ENCODE measurements around the gene RALA. TPM values are rescaled to one million over a fixed set of nuclear protein-coding genes. Genes with fewer than 3 reads are reported as not detected.

Gene RALA
- total RNA-seq, 1 experiment from 2014 or later, result 41.7 TPM

GRCh38 chr7:39670934-39671333, 47.6 kb downstream of the RALA start:
- Mint-ChIP-seq H3K9me3 (ENCODE audit: unreplicated experiment) (no peaks in the 10 kb centered on the region), H3K36me3 (ENCODE audit: insufficient read depth, unreplicated experiment) (peaks cover 13% of the 10 kb centered on the region), H3K27me3 (ENCODE audit: insufficient read depth, unreplicated experiment) (no peaks in the 10 kb centered on the region), H3K4me1 (ENCODE audit: low read depth, unreplicated experiment) (no peaks in the 10 kb centered on the region), H3K27ac (ENCODE audit: unreplicated experiment) (no peak overlapping the region), H3K4me3 (ENCODE audit: unreplicated experiment) (no peak overlapping the region)
- ChIA-PET POLR2A (no interaction called here), CTCF (no interaction called here)
- H3K27me3 ChIP-seq (replicated peaks; ENCODE audit: control insufficient read depth, insufficient read depth, low read length), result no peaks in the 10 kb centered on the region
- H3K9me3 ChIP-seq, result no peaks in the 10 kb centered on the region; the same call in 1 of the 2 replicates
- H3K4me3 ChIP-seq (ENCODE audit: low read depth, low read length), result no peak overlapping the region
- intact Hi-C loops (cut with micrococcal nuclease; ENCODE audit: unreplicated experiment), result no loop called here
- H3K36me3 ChIP-seq (ENCODE audit: control insufficient read depth, insufficient read depth, low read length), result no peaks in the 10 kb centered on the region
- no peaks in the 10 kb centered on the region for H3K4me1 ChIP-seq
- TF ChIP-seq CTCF (IDR thresholded peaks at IDR 0.05; ENCODE audit: insufficient read depth in 1 of 2, low read depth in 1 of 2, low read length in 1 of 2, severe bottlenecking in 1 of 2, unreplicated experiment in 1 of 2), result no peak
- BruUV-seq (replicated peaks), result no TSS peak
- DNase-seq, result no peak

GRCh38 chr7:39672176-39672575, 48.8 kb downstream of the RALA start:
- DNase-seq, result no peak
- BruUV-seq (replicated peaks), result no TSS peak
- no peaks in the 10 kb centered on the region for H3K36me3 ChIP-seq (ENCODE audit: control insufficient read depth, insufficient read depth, low read length)
- peaks cover 3% of the 10 kb centered on the region; the same call in 1 of the 2 replicates for H3K9me3 ChIP-seq
- peaks cover 21% of the 10 kb centered on the region for H3K36me3 Mint-ChIP-seq (ENCODE audit: insufficient read depth, unreplicated experiment)
- H3K27me3 Mint-ChIP-seq (ENCODE audit: insufficient read depth, unreplicated experiment), result no peaks in the 10 kb centered on the region
- CTCF ChIA-PET, result no interaction called here
- no peaks in the 10 kb centered on the region for H3K4me1 ChIP-seq
- intact Hi-C loops (cut with micrococcal nuclease; ENCODE audit: unreplicated experiment), result no loop called here
- no peak for TF ChIP-seq CTCF (IDR thresholded peaks at IDR 0.05; ENCODE audit: insufficient read depth in 1 of 2, low read depth in 1 of 2, low read length in 1 of 2, severe bottlenecking in 1 of 2, unreplicated experiment in 1 of 2)
- H3K4me3 ChIP-seq (ENCODE audit: low read depth, low read length), result no peak overlapping the region
- H3K4me1 Mint-ChIP-seq (ENCODE audit: low read depth, unreplicated experiment), result no peaks in the 10 kb centered on the region
- POLR2A ChIA-PET, result no interaction called here
- no peaks in the 10 kb centered on the region for H3K9me3 Mint-ChIP-seq (ENCODE audit: unreplicated experiment)
- H3K27me3 ChIP-seq (replicated peaks; ENCODE audit: control insufficient read depth, insufficient read depth, low read length), result no peaks in the 10 kb centered on the region
- no peak overlapping the region for H3K4me3 Mint-ChIP-seq (ENCODE audit: unreplicated experiment)
- H3K27ac Mint-ChIP-seq (ENCODE audit: unreplicated experiment), result no peak overlapping the region

GRCh38 chr7:39673868-39674267, 50.5 kb downstream of the RALA start:
- POLR2A ChIA-PET, result no interaction called here
- intact Hi-C loops (cut with micrococcal nuclease; ENCODE audit: unreplicated experiment), result no loop called here
- no peak for DNase-seq
- Mint-ChIP-seq H3K27ac (ENCODE audit: unreplicated experiment) (no peak overlapping the region), H3K4me1 (ENCODE audit: low read depth, unreplicated experiment) (no peaks in the 10 kb centered on the region), H3K4me3 (ENCODE audit: unreplicated experiment) (no peak overlapping the region), H3K27me3 (ENCODE audit: insufficient read depth, unreplicated experiment) (no peaks in the 10 kb centered on the region), H3K36me3 (ENCODE audit: insufficient read depth, unreplicated experiment) (peaks cover 15% of the 10 kb centered on the region), H3K9me3 (ENCODE audit: unreplicated experiment) (no peaks in the 10 kb centered on the region)
- Histone ChIP-seq H3K4me3 (ENCODE audit: low read depth, low read length) (no peak overlapping the region), H3K27me3 (replicated peaks; ENCODE audit: control insufficient read depth, insufficient read depth, low read length) (no peaks in the 10 kb centered on the region), H3K4me1 (no peaks in the 10 kb centered on the region), H3K36me3 (ENCODE audit: control insufficient read depth, insufficient read depth, low read length) (no peaks in the 10 kb centered on the region), H3K9me3 (peaks cover 3% of the 10 kb centered on the region; the same call in 1 of the 2 replicates)
- no TSS peak for BruUV-seq (replicated peaks)
- no peak for TF ChIP-seq CTCF (IDR thresholded peaks at IDR 0.05; ENCODE audit: insufficient read depth in 1 of 2, low read depth in 1 of 2, low read length in 1 of 2, severe bottlenecking in 1 of 2, unreplicated experiment in 1 of 2)
- CTCF ChIA-PET, result no interaction called here

Measured in Caco-2 (cell line).